HG03135 (cell line): ENCODE data around the gene SLC47A2.
"Not testable (repeated sequence)": the region's sequence is repeated elsewhere in the genome, so short reads cannot be mapped to it uniquely, and the experiment has no call there.

Source experiments
- ATAC-seq: cut with Tn5 transposase; IDR thresholded peaks from one replicate; pipeline ENCODE4 v1.9.1; 2021; ENCODE audit warnings: mild to moderate bottlenecking, moderate library complexity; ENCODE audit not compliant: unreplicated experiment

SLC47A2 gene

DNA sequence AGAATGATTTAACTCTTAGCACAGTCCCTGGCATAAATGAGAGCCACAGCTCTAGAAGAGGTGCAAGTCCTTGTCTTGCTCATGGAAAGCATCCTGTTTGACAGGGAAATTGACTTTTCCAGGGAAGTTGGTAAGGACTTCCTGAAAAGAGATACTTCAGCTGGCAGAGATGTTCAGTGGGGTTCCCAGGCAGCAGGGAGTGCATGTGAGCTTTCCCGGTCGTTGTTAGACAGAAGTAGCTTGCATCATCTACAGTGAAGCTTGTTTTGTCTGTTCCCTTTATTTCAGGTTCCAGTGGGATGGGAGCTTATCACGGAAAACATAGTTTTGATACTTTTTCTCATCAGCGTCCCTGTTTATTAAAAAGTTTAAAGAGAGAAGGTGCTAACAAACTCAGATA, 45.0 kb downstream of the SLC47A2 start:
- ATAC-seq, result no peak

- no peak for ATAC-seq
Observed at GRCh38 chr17:19670908-19671307, 45.5 kb downstream of the SLC47A2 start.

DNA sequence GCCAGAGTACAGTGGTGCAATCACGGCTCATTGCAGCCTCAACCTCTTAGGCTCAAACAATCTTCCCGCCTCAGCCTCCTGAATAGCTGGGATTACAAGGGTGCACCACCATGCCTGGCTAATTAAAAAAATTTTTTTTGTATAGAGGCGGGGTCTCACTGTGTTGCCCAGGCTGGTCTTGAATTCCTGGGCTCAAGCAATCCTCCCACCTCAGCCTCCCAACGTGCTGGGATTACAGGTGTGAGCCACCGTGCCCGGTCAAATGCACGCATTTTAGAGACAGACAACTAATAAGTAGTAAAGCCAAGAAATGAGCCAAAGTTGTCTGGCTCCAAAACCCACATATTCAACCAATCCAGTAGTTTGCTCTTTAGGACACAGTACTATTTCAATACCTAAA, 46.7 kb downstream of the SLC47A2 start:
- not testable (repeated sequence) for ATAC-seq

- ATAC-seq, result no peak
Observed at GRCh38 chr17:19664821-19665181, 51.6 kb downstream of the SLC47A2 start.

DNA sequence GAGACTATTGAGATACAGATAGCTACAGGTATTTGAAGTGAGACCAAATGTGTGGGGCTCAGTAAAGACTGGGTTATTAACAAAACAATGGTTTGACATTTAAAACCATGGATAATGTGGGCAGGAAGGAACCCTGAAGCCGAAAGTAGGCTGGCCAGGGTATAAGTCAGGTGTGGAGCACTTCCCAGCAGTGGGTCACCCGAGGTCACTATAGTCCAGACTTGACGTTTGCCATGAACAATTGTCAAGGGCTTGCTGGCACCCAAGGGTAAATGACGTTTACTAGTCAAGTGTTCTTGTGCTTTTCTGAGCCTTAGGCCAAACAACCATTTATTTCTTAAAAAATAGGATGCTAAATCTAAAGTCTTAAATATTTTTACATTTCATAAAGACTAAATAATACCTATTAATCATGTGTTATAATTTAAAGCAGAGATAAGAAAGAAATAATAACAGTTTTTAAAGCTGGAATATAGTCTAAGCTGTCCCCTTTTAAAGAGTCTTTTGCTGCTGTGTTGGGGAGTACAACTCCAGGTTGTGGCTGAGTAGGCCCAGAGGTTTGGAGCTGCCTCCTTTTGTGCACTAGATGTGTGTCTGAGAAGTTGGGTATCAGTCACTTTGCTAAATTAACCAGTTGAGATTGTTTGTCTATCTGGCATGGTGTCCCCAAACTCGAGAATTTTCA, 52.1 kb downstream of the SLC47A2 start:
- no peak for ATAC-seq

DNA sequence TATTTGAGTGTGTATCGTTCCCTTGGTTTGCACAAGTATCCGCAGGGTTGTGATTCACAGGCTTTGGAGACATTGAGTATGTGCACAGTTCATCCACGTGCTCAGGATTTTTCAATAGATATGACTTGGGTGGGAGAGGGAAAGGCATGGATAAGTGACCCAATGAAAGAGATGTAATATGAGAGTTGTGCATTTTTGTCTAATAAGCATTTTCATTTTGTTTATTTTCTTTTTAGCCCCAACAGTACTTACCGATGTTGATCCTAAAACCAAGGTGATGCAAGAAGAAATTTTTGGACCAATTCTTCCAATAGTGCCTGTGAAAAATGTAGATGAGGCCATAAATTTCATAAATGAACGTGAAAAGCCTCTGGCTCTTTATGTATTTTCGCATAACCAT, 53.3 kb downstream of the SLC47A2 start:
- ATAC-seq, result no peak

DNA sequence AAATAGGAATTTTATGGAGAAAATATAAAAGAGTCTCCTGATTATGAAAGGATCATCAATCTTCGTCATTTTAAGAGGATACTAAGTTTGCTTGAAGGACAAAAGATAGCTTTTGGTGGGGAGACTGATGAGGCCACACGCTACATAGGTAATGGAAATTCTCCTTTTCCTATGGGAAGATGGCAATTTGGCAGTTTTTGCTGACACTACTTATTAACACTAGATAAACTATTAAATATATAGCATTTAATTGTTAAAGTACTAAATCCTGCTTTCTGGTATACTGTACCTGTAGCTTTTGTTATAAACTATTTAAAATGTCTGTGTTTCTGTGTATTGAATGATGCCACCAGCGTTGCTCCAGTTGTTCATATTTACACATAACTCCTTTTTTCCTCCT, 55.3 kb downstream of the SLC47A2 start:
- ATAC-seq, result no peak

DNA sequence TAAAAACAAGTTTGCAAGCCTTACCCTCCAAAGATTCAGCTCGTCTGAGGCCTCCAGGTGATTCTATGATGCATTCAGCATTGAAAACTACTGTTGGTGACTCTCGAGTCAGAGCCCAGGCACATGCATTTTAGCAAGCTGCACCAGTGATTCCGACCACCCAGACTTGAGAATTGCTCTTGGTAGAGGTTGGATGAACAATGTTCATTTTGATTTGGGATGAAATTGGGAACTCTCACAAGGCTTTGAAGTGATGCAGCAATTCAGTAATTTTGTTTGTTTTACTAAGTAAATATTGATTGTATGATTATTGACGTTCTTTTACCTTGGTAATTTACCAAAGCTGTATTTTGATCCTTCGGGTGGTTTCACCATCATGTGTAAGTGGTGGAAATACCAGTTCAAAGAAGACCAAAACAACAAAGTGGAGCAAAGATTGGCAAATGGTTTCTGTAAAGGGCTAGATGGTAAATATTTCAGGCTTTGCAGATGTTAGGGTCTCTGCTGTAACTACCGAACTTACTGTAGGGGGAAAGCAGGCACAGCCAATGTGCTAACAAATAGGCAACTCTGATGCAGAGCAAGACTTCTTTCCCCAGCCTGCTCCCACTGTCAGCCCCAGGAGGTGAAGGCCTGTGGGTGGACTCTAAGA, 56.0 kb downstream of the SLC47A2 start:
- no peak for ATAC-seq

DNA sequence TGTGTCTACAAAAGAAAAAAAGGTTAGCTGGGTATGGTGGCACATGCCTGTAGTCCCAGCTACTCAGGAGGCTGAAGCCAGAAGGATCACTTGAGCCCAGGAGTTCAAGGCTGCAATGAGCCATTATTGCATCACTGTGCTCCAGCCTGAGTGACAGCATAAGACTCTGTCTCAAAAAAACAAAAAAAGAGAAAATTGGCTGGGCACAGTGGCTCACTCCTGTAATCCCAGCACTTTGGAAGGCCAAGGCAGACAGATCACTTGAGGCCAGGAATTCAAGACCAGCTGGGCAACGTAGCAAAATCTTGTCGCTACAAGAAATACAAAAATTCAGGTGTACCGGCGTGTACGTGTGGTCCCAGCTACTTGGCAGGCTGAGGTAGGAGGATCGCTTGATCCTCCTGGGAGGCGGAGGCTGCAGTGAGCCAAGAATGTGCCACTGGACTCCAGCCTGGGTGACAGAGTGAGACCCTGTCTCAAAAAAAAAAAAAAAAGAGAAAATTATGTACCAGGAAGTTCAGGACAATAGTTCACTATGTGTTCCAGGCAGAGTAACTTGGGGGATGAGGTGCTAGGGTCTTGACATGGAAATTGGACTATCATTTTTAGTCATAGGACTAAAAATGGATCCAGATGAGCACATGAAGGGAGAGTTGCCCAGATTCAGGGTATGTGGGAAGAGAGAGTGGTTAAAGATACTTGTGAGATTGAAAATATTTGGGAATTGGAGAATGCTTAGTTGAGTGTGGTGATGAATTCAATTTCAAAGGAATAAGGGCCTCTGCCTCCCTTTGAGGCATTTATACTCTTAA, 56.8 kb downstream of the SLC47A2 start:
- ATAC-seq, result no peak

DNA sequence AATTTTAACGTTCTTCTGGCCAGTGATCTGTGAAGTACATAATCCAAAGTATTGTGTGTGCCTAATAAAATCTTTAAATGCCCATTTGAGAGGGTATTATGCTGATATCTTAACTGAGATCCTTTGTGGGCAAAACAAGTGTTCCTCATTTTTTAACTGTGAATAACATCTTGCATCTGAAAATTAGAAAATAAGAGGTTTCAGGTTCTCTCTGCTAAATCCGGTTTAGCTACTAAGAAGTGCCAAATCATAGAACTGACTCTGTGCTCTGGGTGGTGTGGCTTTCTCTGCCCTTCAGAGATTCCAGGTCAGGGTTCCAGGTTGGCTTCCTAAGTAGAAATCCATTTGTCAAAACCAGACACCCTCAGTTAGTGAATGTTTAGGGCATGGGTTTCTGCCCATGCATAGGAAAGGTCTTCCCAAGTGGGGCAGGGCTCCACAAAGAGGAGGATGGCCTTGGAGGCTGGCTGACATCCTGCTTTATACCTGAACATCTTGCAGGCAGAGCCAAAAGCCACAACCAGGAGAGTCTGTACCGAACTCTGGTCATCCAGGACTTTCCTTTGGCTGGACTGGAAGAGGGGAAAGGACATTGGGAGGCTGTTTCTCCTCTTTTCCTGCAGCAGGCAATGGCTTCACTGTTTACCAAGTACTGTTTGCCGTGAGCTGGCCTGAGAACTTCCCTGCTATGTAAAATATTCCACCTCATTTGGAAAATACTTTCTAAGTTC, 59.4 kb downstream of the SLC47A2 start:
- no peak for ATAC-seq

DNA sequence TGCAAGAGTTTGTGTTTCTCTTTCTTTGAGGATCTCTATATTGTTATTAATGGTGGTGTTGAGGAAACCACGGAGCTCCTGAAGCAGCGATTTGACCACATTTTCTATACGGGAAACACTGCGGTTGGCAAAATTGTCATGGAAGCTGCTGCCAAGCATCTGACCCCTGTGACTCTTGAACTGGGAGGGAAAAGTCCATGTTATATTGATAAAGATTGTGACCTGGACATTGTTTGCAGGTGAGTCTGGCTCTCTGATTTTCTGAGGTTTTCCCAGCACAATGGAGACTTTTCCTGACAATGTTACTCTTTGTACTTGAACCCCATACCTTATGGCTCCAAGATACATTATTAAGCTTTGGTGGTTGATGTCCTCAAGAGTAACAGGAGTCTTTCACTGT, 60.0 kb downstream of the SLC47A2 start:
- no peak for ATAC-seq

DNA sequence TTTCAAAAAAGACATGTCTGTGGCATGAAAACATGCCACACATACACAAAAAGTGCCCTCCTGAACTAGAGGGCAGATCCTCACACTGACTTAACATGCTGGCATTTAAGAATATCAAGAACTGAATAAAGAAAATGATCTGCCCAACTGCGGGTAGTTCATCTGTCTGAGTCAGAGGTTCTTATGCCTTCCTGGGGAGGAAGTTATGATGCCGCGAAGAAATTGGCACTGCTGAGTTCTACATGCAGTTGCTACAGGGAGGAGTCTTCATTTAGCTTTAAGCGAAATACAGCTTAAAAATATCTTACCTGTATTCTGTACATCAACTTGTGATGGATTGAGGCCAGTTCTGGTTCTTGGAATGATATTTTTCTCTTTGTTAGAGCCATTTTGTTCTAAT, 61.5 kb downstream of the SLC47A2 start:
- ATAC-seq, result no peak

- no peak for ATAC-seq
Observed at GRCh38 chr17:19654342-19654886, 62.0 kb downstream of the SLC47A2 start.

- ATAC-seq, result no peak
Observed at GRCh38 chr17:19652595-19652994, 63.8 kb downstream of the SLC47A2 start.

GRCh38 chr17:19651451-19652238, 64.7 kb downstream of the SLC47A2 start:
- ATAC-seq, result no peak

DNA sequence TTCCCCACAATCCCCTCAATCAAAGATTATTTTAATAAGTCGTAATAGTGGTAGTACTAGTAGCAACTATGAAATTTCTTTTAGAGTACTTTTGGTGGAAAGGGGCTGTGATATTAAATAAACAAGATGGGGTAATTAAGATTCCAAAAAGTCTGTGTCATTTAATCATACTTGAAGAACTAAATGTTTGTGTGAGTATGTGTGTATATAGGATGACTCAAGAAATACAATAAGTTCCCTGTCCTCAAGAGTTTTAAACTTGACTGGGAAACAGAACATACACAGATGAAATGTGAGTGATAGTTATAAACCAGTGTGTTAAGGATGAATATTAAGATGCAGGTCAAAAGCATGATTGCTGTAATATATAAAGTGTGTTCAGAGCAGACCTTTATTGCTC, 65.6 kb downstream of the SLC47A2 start:
- ATAC-seq, result no peak

- no peak for ATAC-seq
Observed at GRCh38 chr17:19649274-19649541, 67.2 kb downstream of the SLC47A2 start.

- ATAC-seq, result peak; percentile 94
Observed at GRCh38 chr17:19648475-19649273, 67.7 kb downstream of the SLC47A2 start, which contains the start of gene ALDH3A2. ALDH3A2 (plus strand) TSS chr17:19648751; CDS start chr17:19648972, 221 bp downstream.

DNA sequence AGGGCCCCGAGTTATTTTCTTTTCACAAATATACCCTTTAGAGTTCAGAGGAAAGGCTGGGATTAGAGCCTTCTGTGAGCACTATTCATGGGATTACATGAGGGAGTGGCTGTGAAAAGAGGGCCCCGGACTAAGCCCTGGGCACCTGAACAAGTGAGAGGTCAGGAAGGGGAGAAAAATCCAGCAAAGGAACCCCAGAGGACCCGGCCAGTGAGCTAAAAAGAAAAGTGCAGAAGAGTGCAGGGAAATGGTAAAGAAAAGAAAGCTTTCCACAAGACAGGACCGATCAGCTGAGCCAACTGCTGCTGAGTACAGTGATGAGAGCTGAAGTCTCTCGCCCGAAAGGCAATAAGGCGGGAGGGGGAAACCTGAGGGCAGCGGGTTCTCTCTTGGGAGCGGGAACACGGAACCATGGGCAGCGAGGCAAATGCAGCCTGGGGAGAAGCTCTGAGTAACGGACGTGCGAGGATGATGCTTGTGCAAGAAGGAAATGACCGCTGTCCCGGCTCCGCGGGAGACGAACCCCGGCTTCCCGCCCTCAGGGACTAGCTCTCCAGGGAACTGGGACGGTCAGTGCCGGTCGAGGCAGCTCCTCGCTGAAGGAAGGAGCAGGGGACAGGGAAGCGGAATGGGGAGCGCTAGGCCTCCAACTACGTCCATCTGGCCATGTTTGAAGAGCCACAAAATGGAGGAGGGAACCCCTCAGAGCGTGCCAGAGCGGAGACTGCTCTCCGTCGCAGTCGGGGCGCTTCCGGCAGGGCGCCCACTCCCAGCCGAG, 68.5 kb downstream of the SLC47A2 start:
- peak; percentile 7 for ATAC-seq
